ENCODE results near the gene SUCLA2.
A peak's percentile ranks its signal among the peaks of the same experiment; 100 is the strongest.
"Not testable (repeated sequence)": the region's sequence is repeated elsewhere in the genome, so short reads cannot be mapped to it uniquely, and the experiment has no call there.

The SUCLA2 gene

DNA sequence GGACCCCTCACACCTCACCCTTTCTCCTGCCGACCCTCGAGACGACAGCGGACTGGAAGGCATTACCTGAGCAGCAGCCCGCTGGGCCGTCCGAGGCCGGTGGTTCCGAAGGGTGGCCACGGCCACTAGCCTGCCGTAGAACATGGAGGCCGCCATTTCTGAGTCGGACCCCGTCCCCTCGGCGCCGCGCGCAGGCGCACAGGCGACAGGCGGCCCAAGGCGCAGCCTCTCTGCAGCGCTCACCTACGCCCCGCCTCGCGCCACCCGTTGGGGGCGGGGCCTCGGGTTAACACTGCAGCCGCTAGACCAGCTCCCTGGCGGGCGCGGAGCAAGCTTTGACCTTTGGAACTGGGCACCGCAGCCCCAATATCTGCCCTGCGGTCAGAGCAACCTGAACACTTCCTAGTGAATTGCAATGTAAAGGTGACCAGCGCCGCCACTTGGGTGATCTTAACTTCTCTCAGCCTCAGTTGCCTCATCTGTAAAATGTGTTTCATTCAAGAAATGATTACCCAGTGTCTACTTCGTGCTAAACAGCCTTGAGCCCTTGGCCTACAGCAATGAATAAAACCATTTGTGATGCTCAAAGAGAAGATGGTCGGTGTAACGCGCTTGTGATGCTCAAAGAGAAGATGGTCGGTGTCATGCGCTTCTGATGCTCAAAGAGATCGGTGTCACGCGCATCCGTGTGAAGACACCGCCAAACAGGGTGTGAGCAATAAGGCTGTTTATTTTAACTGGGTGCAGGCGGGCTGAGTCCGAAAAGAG, at the start of gene SUCLA2:
Gene SUCLA2, minus strand, starts transcription at position 160 of the 768 bp plus-strand sequence. Its CDS starts 4 bp downstream, at position 156.
- DNase-seq (ENCODE audit: low spot score), result peak; percentile 90

GRCh38 chr13:48050550-48050949, 49.5 kb upstream of the SUCLA2 start:
- DNase-seq (ENCODE audit: low spot score), result no peak

DNA sequence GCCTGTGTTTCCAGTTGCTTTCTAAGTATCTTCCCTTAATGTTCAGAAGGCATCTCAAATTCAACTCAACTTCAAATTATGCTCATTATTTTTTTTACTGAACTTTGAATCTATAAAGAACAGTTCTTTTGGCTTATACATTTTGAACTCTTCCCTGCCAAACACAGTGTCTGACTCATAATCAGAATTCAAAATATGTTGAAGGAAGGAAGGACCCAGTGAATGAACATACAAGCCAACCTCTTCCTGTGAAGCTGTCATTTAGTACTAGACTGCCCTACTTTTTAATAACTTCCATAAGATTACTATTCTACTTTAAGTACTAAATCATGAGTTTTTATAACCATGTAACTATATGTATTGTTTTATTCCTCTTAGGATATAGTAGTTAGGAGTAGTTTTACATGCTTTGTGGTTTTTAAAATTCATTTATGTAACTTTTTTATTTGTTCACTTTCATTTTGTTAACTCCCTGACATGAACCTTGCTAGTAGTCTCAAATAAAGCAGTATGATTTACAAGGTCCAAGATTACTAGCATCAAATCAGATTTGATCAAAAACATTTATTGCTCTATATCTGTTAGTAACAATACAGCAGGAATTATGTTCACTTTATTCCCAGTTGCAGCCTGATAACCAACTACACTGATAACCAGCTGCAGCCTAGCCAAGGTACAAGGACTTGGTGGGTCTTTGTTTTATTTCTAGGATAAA, 42.9 kb upstream of the SUCLA2 start:
- DNase-seq (ENCODE audit: low spot score), result no peak

GRCh38 chr13:48042894-48043293, 41.8 kb upstream of the SUCLA2 start:
- no peak for DNase-seq (ENCODE audit: low spot score)

GRCh38 chr13:48040896-48041295, 39.8 kb upstream of the SUCLA2 start:
- DNase-seq (ENCODE audit: low spot score), result no peak

DNA sequence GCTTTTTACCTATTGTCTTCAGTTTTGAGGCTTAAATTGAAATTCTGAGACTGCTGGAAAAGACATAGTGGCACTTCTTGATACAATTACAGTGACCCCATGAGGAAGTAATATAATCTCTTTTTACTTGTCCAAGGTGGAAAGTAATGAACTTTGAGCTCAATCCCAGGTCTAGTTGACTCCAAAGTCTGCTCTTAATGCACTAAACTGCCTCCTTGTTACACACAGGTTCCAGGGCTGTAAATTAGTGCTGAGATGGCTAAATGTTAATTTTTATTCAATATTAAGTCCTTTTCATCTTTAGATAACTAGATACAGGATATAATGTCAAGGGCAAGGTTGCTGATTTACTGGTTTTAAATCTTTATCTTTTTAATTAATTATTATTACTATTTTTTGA, 39.0 kb upstream of the SUCLA2 start:
- DNase-seq (ENCODE audit: low spot score), result no peak

- DNase-seq (ENCODE audit: low spot score), result no peak
Observed at GRCh38 chr13:48038761-48039160, 37.7 kb upstream of the SUCLA2 start.

- DNase-seq (ENCODE audit: low spot score), result peak; percentile 93
Observed at GRCh38 chr13:48037346-48038173, 36.5 kb upstream of the SUCLA2 start, which contains the start of gene NUDT15. Gene NUDT15, plus strand, starts transcription at chr13:48037726. Its CDS starts 21 bp downstream, at chr13:48037747.

GRCh38 chr13:48029859-48030258, 28.8 kb upstream of the SUCLA2 start:
- no peak for DNase-seq (ENCODE audit: low spot score)

DNA sequence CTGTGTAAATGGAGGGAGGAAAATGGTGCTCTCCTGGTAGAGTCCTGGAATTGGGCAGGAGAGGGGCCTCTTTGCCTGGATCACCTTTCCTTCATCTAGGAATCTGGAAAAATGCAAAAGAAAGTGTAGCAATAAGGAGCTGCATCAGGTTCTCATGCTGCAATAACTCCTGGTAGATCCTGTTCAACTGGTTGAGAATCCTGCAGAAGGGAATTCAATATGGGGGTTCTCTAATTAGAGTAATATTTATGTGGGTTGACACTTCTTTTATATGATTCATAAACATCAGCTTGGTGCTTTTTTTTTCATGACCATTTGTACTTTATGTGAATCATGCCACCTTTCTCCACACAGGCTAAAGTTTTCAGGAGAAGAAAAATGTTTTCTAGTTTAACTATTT, 27.0 kb upstream of the SUCLA2 start:
- DNase-seq (ENCODE audit: low spot score), result no peak

GRCh38 chr13:48019796-48020195, 18.7 kb upstream of the SUCLA2 start:
- DNase-seq (ENCODE audit: low spot score), result no peak

GRCh38 chr13:48018637-48019036, 17.6 kb upstream of the SUCLA2 start:
- DNase-seq (ENCODE audit: low spot score), result no peak

DNA sequence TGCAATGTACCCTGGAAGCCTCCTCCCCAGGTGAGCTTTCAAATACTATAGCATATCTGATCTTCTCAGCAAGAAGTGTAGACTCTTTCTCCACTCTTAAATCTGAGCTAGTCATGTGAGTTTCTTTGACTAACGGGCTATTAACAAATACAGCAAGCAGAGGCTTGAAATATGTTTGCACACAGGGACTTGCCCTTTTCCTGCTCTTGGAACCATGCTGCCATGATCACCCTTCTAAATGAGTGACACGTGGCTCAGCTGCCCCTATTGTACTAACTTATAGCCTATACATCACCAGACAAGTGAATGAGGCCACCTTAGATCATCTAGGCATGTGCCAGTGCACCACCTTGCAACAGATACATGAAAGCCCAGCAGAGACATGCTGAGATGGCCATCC, 13.3 kb upstream of the SUCLA2 start:
- DNase-seq (ENCODE audit: low spot score), result no peak

DNA sequence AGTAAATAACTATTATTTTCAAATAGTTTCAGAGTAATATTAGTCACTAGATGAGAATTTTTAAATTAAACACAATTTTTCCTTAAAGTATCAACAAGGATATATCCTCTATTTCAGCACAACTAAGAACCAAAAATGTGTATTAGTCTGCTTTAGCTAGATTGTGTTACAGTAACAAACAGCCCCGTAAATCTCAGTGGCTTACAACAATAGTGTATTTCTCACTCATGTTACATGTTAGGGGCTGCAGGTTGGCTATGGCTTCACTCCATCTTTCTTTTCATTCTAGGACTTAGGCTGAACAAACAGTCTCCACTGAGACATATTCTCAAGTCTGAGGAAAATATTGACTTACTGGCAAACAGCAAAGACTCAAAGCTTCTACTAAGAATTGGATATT, 11.6 kb upstream of the SUCLA2 start:
- DNase-seq (ENCODE audit: low spot score), result no peak

- no peak for DNase-seq (ENCODE audit: low spot score)
Observed at GRCh38 chr13:48010698-48011097, 9.6 kb upstream of the SUCLA2 start.

- no peak for DNase-seq (ENCODE audit: low spot score)
Observed at GRCh38 chr13:48009284-48009683, 8.2 kb upstream of the SUCLA2 start.

DNA sequence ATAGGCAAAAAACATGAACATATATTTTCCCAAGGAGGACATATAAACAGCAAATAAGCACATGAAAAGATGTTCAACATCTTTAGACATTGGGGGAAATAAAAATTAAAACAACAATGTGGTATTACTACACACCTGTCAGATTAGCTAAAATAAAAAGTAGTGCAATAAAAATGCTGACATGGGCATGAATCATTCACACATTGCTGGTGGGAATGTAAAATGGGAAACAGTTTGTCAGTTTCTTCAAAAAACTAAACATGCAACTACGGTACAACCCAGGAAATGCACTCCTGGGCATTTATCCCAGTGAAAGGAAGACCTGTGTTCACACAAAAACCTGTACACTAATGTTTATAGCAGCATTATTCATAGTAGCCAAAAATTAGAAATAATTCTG, 5.3 kb upstream of the SUCLA2 start:
- no peak for DNase-seq (ENCODE audit: low spot score)

DNA sequence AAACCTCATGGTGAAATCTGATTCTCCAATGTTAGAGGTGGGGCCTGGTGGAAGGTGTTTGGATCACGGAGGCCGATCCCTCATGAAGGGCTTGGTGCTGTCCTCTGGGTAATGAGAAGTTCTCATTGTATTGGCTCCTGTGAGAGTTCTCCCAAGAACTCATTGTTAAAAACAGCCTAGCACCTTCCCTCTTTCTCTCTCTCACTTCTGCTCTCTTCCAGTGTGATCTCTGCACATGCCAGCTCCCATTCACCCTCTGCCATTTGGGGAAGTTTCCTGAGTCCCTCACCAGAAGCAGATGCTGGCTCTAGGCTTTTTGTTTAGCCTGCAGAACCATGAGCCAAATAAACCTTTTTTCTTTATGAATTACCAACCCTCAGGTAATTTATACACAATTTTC, 3.1 kb upstream of the SUCLA2 start:
- no peak for DNase-seq (ENCODE audit: low spot score)

GRCh38 chr13:48001999-48002398, 926 bp upstream of the SUCLA2 start:
- DNase-seq (ENCODE audit: low spot score), result not testable (repeated sequence)

DNA sequence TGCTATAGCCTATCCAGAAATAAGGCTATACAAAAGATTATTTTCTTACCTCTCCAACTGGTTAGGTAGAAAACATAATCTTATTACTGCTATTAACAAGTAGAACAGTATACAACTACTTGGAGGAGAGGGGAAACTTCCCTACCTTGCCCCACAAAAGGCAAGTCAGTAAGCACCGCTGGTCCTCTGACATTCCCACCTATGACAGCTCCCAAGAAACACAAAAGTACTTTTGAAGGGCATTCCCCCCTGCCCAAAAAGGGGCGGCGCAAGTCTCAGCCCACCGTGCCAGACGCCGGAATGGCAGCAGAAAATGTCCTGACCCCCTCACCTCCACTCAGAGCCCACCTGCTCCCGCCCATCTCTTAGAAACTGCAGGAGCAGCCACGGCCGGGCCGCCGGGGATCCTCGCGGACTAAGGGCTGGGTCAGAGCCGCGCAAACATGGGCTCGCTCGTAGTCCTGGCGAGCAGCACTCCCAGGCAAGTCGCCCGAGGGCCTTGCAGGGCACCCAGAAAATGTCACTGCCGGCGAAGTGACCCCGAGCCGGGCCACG, 437 bp downstream of the SUCLA2 start:
- peak; percentile 17 for DNase-seq (ENCODE audit: low spot score)

- DNase-seq (ENCODE audit: low spot score), result no peak
Observed at GRCh38 chr13:47999973-48000372, 1.1 kb downstream of the SUCLA2 start.

DNA sequence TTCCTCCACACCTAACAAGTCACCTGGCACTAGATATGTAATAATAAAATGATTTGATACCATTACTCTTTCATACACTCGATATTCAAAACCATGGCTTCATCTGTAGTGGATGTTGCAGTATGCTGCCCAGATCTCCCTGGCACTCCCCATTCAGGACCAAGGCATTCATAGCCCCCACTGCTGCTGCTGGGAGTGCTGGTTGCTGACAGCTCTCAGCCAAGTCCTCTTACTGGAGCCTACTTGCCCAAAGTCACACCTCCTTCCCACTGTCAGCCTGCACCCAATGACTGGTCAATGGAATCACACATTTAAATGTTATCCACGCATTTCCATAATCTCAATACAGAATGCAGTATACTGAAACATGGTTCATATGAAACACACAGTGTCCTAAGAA, 3.7 kb downstream of the SUCLA2 start:
- no peak for DNase-seq (ENCODE audit: low spot score)
